Measurements from ENCODE around the gene KCTD11. TPM values are rescaled to one million over a fixed set of nuclear protein-coding genes. Genes with fewer than 3 reads are reported as not detected.
A peak's percentile ranks its signal among the peaks of the same experiment; 100 is the strongest.

KCTD11 gene
- total and polyA plus RNA-seq, 4 experiments from 2014 or later, result 0.33 to 4.3 (median 2.7) TPM

DNA sequence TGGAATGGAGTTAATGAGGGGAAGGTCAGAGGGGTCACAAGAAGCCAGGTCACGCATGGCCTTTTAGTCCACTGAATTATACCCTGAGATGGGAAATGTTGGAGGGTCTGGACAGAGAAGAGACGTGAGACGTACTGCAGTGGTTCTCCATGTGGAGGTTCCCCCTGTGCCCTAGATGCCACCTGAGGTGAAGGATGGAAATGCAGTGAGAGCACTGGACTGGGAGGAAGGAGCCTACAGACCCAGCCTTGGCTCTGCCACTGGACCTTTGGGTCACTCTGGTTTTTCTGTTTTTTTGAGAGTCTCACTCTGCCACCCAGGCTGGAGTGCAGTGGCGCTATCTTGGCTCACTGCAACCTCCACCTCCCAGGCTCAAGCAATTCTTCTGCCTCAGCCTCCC, 44.2 kb downstream of the KCTD11 start:
- H3K4me3 Mint-ChIP-seq, result peak overlapping the region in 6 of 8 donors; percentile 1 to 74 (median 44)
- Histone ChIP-seq H3K27me3 (ENCODE audit: insufficient read depth, low read length) (no peaks in the 10 kb centered on the region), H3K4me1 (ENCODE audit: insufficient read depth, low read length) (peaks cover 29% of the 10 kb centered on the region), H3K27ac (ENCODE audit: low read depth, low read length) (no peak overlapping the region), H3K4me3 (ENCODE audit: low read length in 2 of 2) (no peak overlapping the region), H3K36me3 (ENCODE audit: insufficient read depth, low read length) (peaks cover 14% of the 10 kb centered on the region), H3K9me3 (ENCODE audit: control insufficient read depth in 1 of 2, low read length in 2 of 2) (no peaks in the 10 kb centered on the region)
- intact Hi-C loops (cut with micrococcal nuclease), result no loop called here
- DNase-seq, result no peak
- ChIA-PET CTCF (ENCODE audit: partially characterized antibody) (interaction anchor here (3.4 kb wide), 1 partner anchor 40 kb away, joined by 8 read pairs; no protein-coding TSS in a partner anchor), POLR2A (ENCODE audit: partially characterized antibody) (interaction anchor here (3.8 to 4.3 kb wide), 2 partner anchors 8 to 13 kb away, joined by 49 to 57 read pairs; partner anchors contain the start of gene TMEM256)
- peaks cover 0 to 3% (median 0%) of the 10 kb centered on the region in 8 donors for H3K9me3 Mint-ChIP-seq
- peak overlapping the region in 4 of 7 donors; percentile 24 to 73 (median 48) for H3K27ac Mint-ChIP-seq
- H3K4me1 Mint-ChIP-seq, result peaks cover 15 to 33% (median 23%) of the 10 kb centered on the region in 4 donors
- peaks cover 14 to 20% of the 10 kb centered on the region in 2 donors for H3K36me3 Mint-ChIP-seq
- H3K27me3 Mint-ChIP-seq, result no peaks in the 10 kb centered on the region

GRCh38 chr17:7398612-7399011, 46.6 kb downstream of the KCTD11 start:
- peak overlapping the region in 1 of 7 donors; percentile 57 for H3K27ac Mint-ChIP-seq
- Histone ChIP-seq H3K4me1 (ENCODE audit: insufficient read depth, low read length) (peaks cover 13% of the 10 kb centered on the region), H3K36me3 (ENCODE audit: insufficient read depth, low read length) (no peaks in the 10 kb centered on the region), H3K4me3 (ENCODE audit: low read length in 2 of 2) (no peak overlapping the region), H3K27me3 (ENCODE audit: insufficient read depth, low read length) (no peaks in the 10 kb centered on the region), H3K27ac (ENCODE audit: low read depth, low read length) (no peak overlapping the region), H3K9me3 (ENCODE audit: control insufficient read depth in 1 of 2, low read length in 2 of 2) (no peaks in the 10 kb centered on the region)
- ChIA-PET POLR2A (ENCODE audit: partially characterized antibody) (interaction anchor here (0.5 to 2.5 kb wide), 4 partner anchors 11 to 985 kb away, joined by 3 to 12 read pairs (median 4); no protein-coding TSS in a partner anchor), CTCF (ENCODE audit: partially characterized antibody) (interaction anchor here (1.4 to 2.4 kb wide), 2 partner anchors 38 to 42 kb away, joined by 7 to 8 read pairs; no protein-coding TSS in a partner anchor)
- H3K36me3 Mint-ChIP-seq, result peaks cover 0 to 3% of the 10 kb centered on the region in 2 donors
- no peaks in the 10 kb centered on the region for H3K27me3 Mint-ChIP-seq
- H3K4me3 Mint-ChIP-seq, result no peak overlapping the region
- peaks cover 0 to 3% (median 0%) of the 10 kb centered on the region in 8 donors for H3K9me3 Mint-ChIP-seq
- H3K4me1 Mint-ChIP-seq, result peaks cover 13 to 22% (median 18%) of the 10 kb centered on the region in 4 donors
- intact Hi-C loops (cut with micrococcal nuclease), result no loop called here
- no peak for DNase-seq

GRCh38 chr17:7403043-7403726, 51.2 kb downstream of the KCTD11 start:
- intact Hi-C loops (cut with micrococcal nuclease), result no loop called here
- H3K36me3 Mint-ChIP-seq, result peaks cover 0 to 7% of the 10 kb centered on the region in 2 donors
- H3K27me3 Mint-ChIP-seq, result peaks cover 0 to 2% of the 10 kb centered on the region in 2 donors
- no peaks in the 10 kb centered on the region for H3K27me3 ChIP-seq (ENCODE audit: insufficient read depth, low read length)
- peak overlapping the region; percentile 17 to 99 (median 97) for H3K27ac Mint-ChIP-seq
- H3K9me3 ChIP-seq (ENCODE audit: control insufficient read depth in 1 of 2, low read length in 2 of 2), result no peaks in the 10 kb centered on the region
- H3K9me3 Mint-ChIP-seq, result no peaks in the 10 kb centered on the region
- ChIA-PET CTCF (ENCODE audit: partially characterized antibody) (interaction anchor here (1.0 to 2.9 kb wide), 3 partner anchors 9 to 33 kb away, joined by 3 to 23 read pairs (median 3); partner anchors contain the start of gene TMEM102), POLR2A (ENCODE audit: partially characterized antibody) (interaction anchor here (1.0 to 3.7 kb wide), 16 partner anchors 9 to 735 kb away, joined by 3 to 69 read pairs (median 9); partner anchors contain the start of genes ACAP1, MPDU1, NEURL4 and PLSCR3)
- peak overlapping the region; percentile 73 to 77 for H3K4me3 ChIP-seq (ENCODE audit: low read length in 2 of 2)
- H3K4me3 Mint-ChIP-seq, result peak overlapping the region; percentile 93 to 98 (median 97)
- DNase-seq, result no peak
- peaks cover 15 to 37% (median 16%) of the 10 kb centered on the region in 4 donors for H3K4me1 Mint-ChIP-seq
- no peaks in the 10 kb centered on the region for H3K36me3 ChIP-seq (ENCODE audit: insufficient read depth, low read length)
- peaks cover 17% of the 10 kb centered on the region for H3K4me1 ChIP-seq (ENCODE audit: insufficient read depth, low read length)
- peak overlapping the region; percentile 51 for H3K27ac ChIP-seq (ENCODE audit: low read depth, low read length)

DNA sequence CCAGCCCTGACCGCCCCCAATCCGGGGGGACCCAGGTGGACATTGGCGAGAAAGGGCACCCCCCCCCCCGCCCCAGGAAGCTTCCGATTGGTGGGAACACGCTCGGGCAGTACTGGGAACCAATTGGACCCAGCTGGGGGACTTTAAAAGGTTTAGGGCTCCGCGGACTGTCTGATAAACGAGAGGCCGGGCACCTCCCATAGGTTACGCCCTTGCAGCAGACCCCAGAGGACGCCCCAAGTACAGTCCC, 51.7 kb downstream of the KCTD11 start:
- Histone ChIP-seq H3K4me3 (ENCODE audit: low read length in 2 of 2) (peak overlapping the region; percentile 73 to 77), H3K9me3 (ENCODE audit: control insufficient read depth in 1 of 2, low read length in 2 of 2) (no peaks in the 10 kb centered on the region), H3K27ac (ENCODE audit: low read depth, low read length) (peak overlapping the region; percentile 51), H3K4me1 (ENCODE audit: insufficient read depth, low read length) (peaks cover 17% of the 10 kb centered on the region), H3K36me3 (ENCODE audit: insufficient read depth, low read length) (no peaks in the 10 kb centered on the region), H3K27me3 (ENCODE audit: insufficient read depth, low read length) (no peaks in the 10 kb centered on the region)
- no peak for DNase-seq
- POLR2A ChIA-PET (ENCODE audit: partially characterized antibody), result interaction anchor here (0.6 to 3.7 kb wide), 19 partner anchors 9 to 735 kb away, joined by 3 to 69 read pairs (median 8); partner anchors contain the start of genes ACAP1, DVL2, MPDU1 and NEURL4
- Mint-ChIP-seq H3K27ac (peak overlapping the region; percentile 89 to 99 (median 98)), H3K27me3 (peaks cover 0 to 2% of the 10 kb centered on the region in 2 donors), H3K36me3 (peaks cover 0 to 7% of the 10 kb centered on the region in 2 donors), H3K4me1 (peaks cover 15 to 37% (median 16%) of the 10 kb centered on the region in 4 donors), H3K9me3 (no peaks in the 10 kb centered on the region), H3K4me3 (peak overlapping the region; percentile 93 to 98 (median 97))
- intact Hi-C loops (cut with micrococcal nuclease), result no loop called here
- CTCF ChIA-PET (ENCODE audit: partially characterized antibody), result interaction anchor here (0.8 to 2.9 kb wide), 3 partner anchors 19 to 48 kb away, joined by 3 to 23 read pairs (median 4); partner anchors contain the start of gene TMEM102

DNA sequence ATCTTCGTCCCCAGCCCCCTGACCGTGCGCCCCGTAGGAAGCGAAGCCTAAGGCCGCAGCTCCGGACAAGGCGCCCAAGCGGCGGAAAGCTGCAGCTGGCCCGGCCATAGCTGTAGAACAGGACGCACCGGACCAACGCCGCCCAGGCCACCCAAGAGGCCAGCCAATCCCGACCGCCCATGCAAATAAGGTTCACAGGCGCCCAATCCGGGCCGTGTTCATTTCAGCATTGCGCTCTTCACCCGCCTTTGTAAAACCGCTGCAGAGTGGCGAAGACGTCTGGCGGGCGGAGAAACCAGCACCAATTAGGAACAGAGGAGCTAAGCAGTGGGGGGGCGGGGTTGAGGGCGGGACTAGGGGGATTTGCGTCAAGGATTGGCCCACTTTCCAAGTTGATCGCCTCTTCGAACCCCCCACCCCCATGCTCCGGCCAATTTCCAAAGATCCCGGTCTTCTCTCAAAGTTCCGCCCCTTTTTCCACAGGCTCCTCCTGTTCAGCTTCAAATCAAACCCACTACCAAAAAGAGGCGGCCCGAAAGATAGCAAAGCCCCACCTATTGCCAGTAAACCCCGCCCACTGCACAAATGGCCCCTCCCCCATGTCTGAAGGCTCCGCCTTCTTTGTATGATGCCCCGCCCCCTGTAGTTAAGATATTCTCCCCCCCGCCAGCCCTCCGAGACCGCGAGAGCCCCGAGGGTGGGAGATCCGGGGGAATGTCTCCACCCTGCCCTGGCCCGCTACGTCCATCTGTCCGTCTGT, 52.2 kb downstream of the KCTD11 start, which contains the start of gene TMEM256:
TMEM256 (minus strand) TSS at position 121 of the 760 bp plus-strand sequence; CDS start at position 108, 13 bp downstream.
- ChIA-PET POLR2A (ENCODE audit: partially characterized antibody) (interaction anchor here (0.6 to 3.7 kb wide), 20 partner anchors 10 to 734 kb away, joined by 3 to 69 read pairs (median 6); partner anchors contain the start of genes ACAP1, DVL2, MPDU1 and NEURL4), CTCF (ENCODE audit: partially characterized antibody) (interaction anchor here (0.8 to 2.9 kb wide), 3 partner anchors 19 to 48 kb away, joined by 3 to 23 read pairs (median 4); partner anchors contain the start of gene TMEM102)
- Histone ChIP-seq H3K4me3 (ENCODE audit: low read length in 2 of 2) (peak within 1 kb of the TSS; percentile 73 to 77), H3K36me3 (ENCODE audit: insufficient read depth, low read length) (no peaks in the 10 kb centered on the region), H3K4me1 (ENCODE audit: insufficient read depth, low read length) (peaks cover 17% of the 10 kb centered on the region), H3K27me3 (ENCODE audit: insufficient read depth, low read length) (no peaks in the 10 kb centered on the region), H3K9me3 (ENCODE audit: control insufficient read depth in 1 of 2, low read length in 2 of 2) (no peaks in the 10 kb centered on the region), H3K27ac (ENCODE audit: low read depth, low read length) (peak within 1 kb of the TSS; percentile 51)
- peaks cover 16 to 40% (median 18%) of the 10 kb centered on the region in 4 donors for H3K4me1 Mint-ChIP-seq
- peak within 1 kb of the TSS; percentile 93 to 98 (median 97) for H3K4me3 Mint-ChIP-seq
- peak; percentile 91 to 98 (median 94) for DNase-seq
- H3K27ac Mint-ChIP-seq, result peak within 1 kb of the TSS; percentile 89 to 99 (median 98)
- no peaks in the 10 kb centered on the region for H3K9me3 Mint-ChIP-seq
- peaks cover 0 to 7% of the 10 kb centered on the region in 2 donors for H3K36me3 Mint-ChIP-seq
- H3K27me3 Mint-ChIP-seq, result peaks cover 2% of the 10 kb centered on the region in 2 donors
- intact Hi-C loops (cut with micrococcal nuclease), result loop anchor here (1.0 kb wide), 10 partner anchors 10 to 282 kb away; partner anchors contain the start of genes ACAP1, EIF5A, ELP5 and NEURL4
